ENCODE results near the gene DSE.
"Not testable (repeated sequence)": the region's sequence is repeated elsewhere in the genome, so short reads cannot be mapped to it uniquely, and the experiment has no call there.

The DSE gene

DNA sequence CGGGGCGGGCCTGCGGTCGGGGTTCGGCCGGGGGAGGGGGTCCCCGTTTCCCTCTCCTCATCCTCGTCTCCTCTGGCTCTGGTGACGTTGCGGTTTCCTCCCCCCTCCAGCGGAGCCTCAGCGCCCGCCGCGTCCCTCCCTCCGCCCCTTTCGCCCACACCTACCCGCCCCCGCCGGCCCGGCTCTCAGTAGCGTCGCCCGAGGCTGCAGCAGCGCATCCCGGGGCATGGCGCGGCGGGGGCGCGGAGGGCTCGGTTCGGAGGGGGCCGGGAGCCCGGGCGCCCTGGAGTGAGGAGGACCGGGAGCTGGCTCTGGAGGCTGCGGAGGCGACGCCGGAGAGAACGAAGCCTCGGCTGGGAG is at the start of gene DSE:
Gene DSE, plus strand, starts transcription at position 188 of the 360 bp plus-strand sequence. CDS start 28,304 bp downstream, outside the sequence.
- H3K27ac ChIP-seq = no peak within 1 kb of the TSS
- TF ChIP-seq, protein P1, sequence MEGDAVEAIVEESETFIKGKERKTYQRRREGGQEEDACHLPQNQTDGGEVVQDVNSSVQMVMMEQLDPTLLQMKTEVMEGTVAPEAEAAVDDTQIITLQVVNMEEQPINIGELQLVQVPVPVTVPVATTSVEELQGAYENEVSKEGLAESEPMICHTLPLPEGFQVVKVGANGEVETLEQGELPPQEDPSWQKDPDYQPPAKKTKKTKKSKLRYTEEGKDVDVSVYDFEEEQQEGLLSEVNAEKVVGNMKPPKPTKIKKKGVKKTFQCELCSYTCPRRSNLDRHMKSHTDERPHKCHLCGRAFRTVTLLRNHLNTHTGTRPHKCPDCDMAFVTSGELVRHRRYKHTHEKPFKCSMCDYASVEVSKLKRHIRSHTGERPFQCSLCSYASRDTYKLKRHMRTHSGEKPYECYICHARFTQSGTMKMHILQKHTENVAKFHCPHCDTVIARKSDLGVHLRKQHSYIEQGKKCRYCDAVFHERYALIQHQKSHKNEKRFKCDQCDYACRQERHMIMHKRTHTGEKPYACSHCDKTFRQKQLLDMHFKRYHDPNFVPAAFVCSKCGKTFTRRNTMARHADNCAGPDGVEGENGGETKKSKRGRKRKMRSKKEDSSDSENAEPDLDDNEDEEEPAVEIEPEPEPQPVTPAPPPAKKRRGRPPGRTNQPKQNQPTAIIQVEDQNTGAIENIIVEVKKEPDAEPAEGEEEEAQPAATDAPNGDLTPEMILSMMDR (conservative IDR thresholded peaks at IDR 0.05) = no peak
- no peak for TF ChIP-seq ZFX (IDR thresholded peaks at IDR 0.05)

DNA sequence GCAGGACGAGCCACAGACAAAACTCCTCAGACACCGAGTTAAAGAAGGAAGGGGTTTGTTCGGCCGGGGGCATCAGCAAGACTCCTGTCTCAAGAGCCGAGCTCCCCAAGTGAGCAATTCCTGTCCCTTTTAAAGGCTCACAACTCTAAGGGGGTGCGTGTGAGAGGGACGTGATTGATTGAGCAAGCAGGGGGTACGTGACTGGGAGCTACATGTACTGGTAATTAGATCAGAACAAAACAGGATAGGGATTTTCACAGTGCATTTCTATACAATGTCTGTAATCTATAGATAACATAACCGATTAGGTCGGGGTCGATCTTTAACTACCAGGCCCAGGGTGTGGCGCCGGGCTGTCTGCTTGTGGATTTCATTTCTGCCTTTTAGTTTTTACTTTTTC is 48.8 kb upstream of the DSE start:
- not testable (repeated sequence) for H3K27ac ChIP-seq

DNA sequence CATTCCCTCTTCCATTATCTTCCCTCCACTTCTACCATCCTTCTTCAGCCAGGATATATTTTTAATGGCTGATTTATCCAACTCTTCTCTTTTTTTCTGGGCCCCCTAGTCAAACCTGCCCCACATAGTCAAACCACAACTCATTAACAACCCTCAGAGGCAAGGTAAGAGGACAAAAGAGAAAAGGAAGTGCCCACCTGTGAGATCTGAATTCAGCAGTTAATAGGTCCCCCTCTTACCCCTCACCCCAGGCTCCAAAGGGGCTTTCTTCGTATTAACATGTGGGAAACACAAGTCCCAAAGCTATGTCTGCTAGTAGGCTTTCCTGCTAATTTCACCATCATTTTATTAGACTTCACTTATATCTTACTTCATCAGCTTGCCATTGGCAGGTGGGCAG is 46.9 kb upstream of the DSE start:
- H3K27ac ChIP-seq = no peak overlapping the region
- TF ChIP-seq, protein P1 (conservative IDR thresholded peaks at IDR 0.05) = no peak
- no peak for TF ChIP-seq ZFX (IDR thresholded peaks at IDR 0.05)

DNA sequence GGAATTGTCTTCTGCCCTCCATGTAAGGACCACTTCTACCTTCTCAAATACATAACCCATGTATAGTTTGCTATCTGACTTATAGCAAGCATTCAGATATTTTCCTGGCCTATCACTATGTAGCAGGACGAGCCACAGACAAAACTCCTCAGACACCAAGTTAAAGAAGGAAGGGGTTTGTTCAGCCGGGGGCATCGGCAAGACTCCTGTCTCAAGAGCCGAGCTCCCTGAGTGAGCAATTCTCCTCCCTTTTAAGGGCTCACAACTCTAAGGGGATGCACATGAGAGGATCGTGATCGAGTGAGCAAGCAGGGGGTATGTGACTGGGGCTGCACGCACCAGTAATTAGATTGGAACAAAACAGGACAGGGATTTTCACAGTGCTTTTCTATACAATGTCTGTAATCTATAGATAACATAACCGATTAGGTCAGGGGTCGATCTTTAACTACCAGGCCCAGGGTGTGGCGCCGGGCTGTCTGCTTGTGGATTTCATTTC is 45.1 kb upstream of the DSE start:
- H3K27ac ChIP-seq = not testable (repeated sequence)

DNA sequence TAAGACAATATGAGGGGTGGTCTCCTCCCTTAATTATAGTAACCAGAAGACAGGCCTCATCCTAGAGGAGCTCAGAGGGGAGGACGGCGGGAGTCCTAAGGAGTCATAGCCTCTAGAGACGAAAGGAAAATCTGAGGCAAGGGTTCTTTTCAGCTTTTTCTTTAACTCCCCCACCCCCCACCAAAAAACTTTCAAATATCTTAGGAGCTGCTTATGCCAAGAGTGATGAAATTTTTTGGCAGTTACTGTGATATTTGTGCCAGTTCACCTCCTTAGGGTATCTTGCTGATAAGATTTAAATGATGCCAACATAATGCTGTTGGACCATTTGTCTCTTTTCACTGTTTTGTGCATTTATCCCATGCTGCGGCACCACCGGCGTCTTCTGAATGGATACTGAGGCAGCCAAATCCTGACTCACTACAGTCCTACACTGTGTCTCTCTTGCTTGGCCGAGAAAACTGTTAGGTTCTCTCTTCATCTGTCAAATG is 44.5 kb upstream of the DSE start:
- no peak overlapping the region for H3K27ac ChIP-seq
- TF ChIP-seq, protein P1 (conservative IDR thresholded peaks at IDR 0.05) = no peak
- TF ChIP-seq ZFX (IDR thresholded peaks at IDR 0.05) = no peak

DNA sequence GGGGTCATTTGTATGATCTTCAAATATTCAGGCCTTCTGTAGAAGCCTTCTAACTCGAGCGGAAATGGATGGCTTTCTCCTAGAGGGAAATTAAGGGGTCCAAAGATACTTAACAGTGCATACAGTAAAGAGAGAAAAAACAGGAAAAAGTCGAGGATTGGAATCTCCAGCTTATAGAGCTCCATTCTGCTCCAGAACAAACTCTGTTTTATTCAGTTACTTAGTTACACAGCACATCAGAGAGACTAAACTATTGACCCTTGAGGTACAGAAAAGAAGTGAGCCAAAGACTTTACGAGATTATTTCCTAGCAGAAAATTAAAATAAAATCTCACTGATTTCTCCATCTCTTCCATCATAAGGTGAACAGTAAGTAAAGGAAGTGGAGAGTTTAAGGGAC is 43.8 kb upstream of the DSE start:
- H3K27ac ChIP-seq = no peak overlapping the region
- no peak for TF ChIP-seq ZFX (IDR thresholded peaks at IDR 0.05)
- TF ChIP-seq, protein P1 (conservative IDR thresholded peaks at IDR 0.05) = no peak

DNA sequence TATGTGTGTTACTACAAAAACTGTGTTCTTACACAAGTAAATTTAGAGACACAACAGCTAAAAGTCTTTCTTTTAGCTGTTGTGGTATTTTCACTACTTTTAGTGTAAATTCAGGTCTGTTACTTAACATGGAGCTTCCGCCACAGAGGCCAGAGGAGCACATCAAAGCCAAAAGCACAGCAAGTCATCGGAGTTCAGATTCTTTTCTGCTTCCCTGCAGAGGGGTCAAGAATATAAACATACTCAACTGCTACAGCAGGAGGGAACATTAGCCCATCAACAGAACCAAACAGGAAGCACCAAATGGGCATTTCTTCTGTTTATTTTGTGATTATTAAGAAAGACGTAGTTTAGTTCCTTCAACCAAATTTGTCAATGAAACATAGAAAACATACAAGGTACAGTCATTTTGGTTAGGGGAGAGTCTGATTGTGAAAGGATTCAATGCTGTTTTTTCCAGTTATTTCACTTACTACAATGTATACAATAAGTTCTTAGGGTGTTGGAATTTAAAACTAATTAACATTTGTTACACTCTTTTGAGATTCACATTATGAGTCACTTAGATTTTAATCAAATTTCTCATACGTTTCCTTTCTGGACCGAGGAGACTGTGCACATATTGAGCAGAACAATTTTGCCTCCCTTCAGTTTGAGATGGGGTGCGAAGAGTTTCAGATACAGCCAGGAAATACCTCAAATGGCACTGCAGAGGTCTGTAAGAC is 42.8 kb upstream of the DSE start:
- H3K27ac ChIP-seq = no peak overlapping the region
- TF ChIP-seq, protein P1 (conservative IDR thresholded peaks at IDR 0.05) = no peak
- no peak for TF ChIP-seq ZFX (IDR thresholded peaks at IDR 0.05)

DNA sequence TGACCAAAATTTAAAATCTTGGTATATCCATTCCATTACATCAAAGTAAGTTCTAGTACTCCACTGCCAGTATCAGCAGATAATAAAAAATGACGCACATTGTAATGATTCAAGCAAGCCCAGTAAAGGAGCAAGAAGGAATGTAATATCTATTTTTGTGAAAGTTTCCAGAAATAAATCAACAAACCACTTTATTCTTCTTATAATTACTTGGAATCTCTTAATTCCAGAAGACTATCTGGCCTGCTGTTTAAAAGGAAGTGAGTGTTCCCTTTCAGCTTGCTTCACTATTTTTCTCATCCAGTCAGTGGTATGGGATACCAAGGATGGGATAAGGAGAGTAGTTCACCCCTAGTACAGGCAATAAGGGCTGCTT is 42.2 kb upstream of the DSE start:
- H3K27ac ChIP-seq = no peak overlapping the region
- no peak for TF ChIP-seq ZFX (IDR thresholded peaks at IDR 0.05)
- TF ChIP-seq, protein P1 (conservative IDR thresholded peaks at IDR 0.05) = no peak

All from C4-2B (cell line).